OCI-LY7 (cell line): ENCODE results near the gene USH2A. TPM values are rescaled to one million over a fixed set of nuclear protein-coding genes. Genes with fewer than 3 reads are reported as not detected.
"Not testable (repeated sequence)": the region's sequence is repeated elsewhere in the genome, so short reads cannot be mapped to it uniquely, and the experiment has no call there.

Experiments used
- BruUV-seq: library from RNA; stranded (reverse); fragments of 400-500 nt; replicated peaks from 2 replicates; lab custom pipeline; 2021; lab: Mats Ljungman, UMichigan
- CTCF ChIA-PET: fragments of 300-600 bp; sonication (Branson Sonifier 250); formaldehyde crosslinking; loops from one replicate; lab custom pipeline; 2022; ENCODE audit warnings: antibody characterized with exemption; ENCODE audit not compliant: unreplicated experiment; lab: Charles Lee
- POLR2A ChIA-PET: fragments of 300-600 bp; sonication (Branson Sonifier 250); formaldehyde crosslinking; loops from one replicate; lab custom pipeline; 2022; ENCODE audit warnings: antibody characterized with exemption; lab: Charles Lee
- DNase-seq: peaks from one replicate; pipeline ENCODE4 v3.0.0-alpha.2; 2015; ENCODE audit warnings: low spot score
- H2AFZ ChIP-seq: fragments of 200-600 bp; sonication (generic), shearing (Covaris generic); 2 replicates; pipeline ENCODE4 v1.6.1; 2014; ENCODE audit warnings: mild to moderate bottlenecking, antibody characterized with exemption, low read length, moderate library complexity
- H3K27ac ChIP-seq: fragments of 200-600 bp; sonication (generic); 2 replicates; pipeline ENCODE4 v1.5.1; 2014; ENCODE audit warnings: mixed run types, low read depth, mild to moderate bottlenecking, moderate library complexity, low read length, inconsistent platforms; ENCODE audit not compliant: poor library complexity, severe bottlenecking
- H3K36me3 ChIP-seq: fragments of 200-600 bp; sonication (generic); 2 replicates; pipeline ENCODE4 v1.6.1; 2014; ENCODE audit warnings: mild to moderate bottlenecking, antibody characterized with exemption, low read length, moderate library complexity, mixed read lengths; ENCODE audit not compliant: insufficient read depth
- H3K4me1 ChIP-seq: fragments of 200-600 bp; sonication (generic); 2 replicates; pipeline ENCODE4 v1.5.1; 2014; ENCODE audit warnings: mild to moderate bottlenecking, low read length; ENCODE audit not compliant: insufficient read depth, poor library complexity, severe bottlenecking
- H3K4me2 ChIP-seq: fragments of 200-600 bp; sonication (generic); 2 replicates; pipeline ENCODE4 v1.6.1; 2014; ENCODE audit warnings: mild to moderate bottlenecking, low read length
- H3K4me3 ChIP-seq: fragments of 200-600 bp; sonication (generic); 2 replicates; pipeline ENCODE4 v1.5.1; 2014; ENCODE audit warnings: mild to moderate bottlenecking, low read depth, low read length; ENCODE audit not compliant: poor library complexity, severe bottlenecking
- H3K79me2 ChIP-seq: fragments of 200-600 bp; sonication (generic); 2 replicates; pipeline ENCODE4 v1.6.1; 2016; ENCODE audit warnings: low read depth, mild to moderate bottlenecking, low read length, moderate library complexity, mixed read lengths; ENCODE audit not compliant: insufficient read depth
- H3K9me2 ChIP-seq: fragments of 200-600 bp; sonication (generic); 2 replicates; pipeline ENCODE4 v1.6.1; 2016; ENCODE audit warnings: mild to moderate bottlenecking, low read length, mixed read lengths; ENCODE audit not compliant: insufficient read depth
- H3K9me3 ChIP-seq: fragments of 200-600 bp; sonication (generic); 2 replicates; pipeline ENCODE4 v1.6.1; 2014; ENCODE audit warnings: mild to moderate bottlenecking, mixed run types, low read length, mixed read lengths
- H4K20me1 ChIP-seq: fragments of 200-600 bp; sonication (generic); 2 replicates; pipeline ENCODE4 v1.6.1; 2014; ENCODE audit warnings: mild to moderate bottlenecking, antibody characterized with exemption, low read length, moderate library complexity, mixed read lengths; ENCODE audit not compliant: insufficient read depth
- EZH2phosphoT487 ChIP-seq: fragments of 200-600 bp; sonication (generic); IDR thresholded peaks from 2 replicates; pipeline ENCODE4 v1.6.1; 2018; ENCODE audit warnings: low read depth, borderline replicate concordance, mild to moderate bottlenecking, mixed run types, antibody characterized with exemption, low read length, moderate library complexity, mixed read lengths
- intact Hi-C: fragments of 100-400 bp; cut with micrococcal nuclease; formaldehyde crosslinking; loops from one replicate; pipeline ENCODE4 v1.10.0; 2022; ENCODE audit not compliant: unreplicated experiment
- total RNA-seq, 2 experiments: library from RNA; depleted of rRNA in 1 of 2; stranded (reverse); fragments of >200 nt in 1 of 2; shearing (Covaris generic) in 1 of 2; gene quantifications; 2 replicates each; pipeline ENCODE4 v1.2.3, GENCODE V29; 2014 to 2022
- TF ChIP-seq, protein P1 (sequence below): fragments of 200-600 bp; sonication (generic); conservative IDR thresholded peaks from 2 replicates; pipeline ENCODE4 v1.5.1; 2014; ENCODE audit warnings: mild to moderate bottlenecking, antibody characterized with exemption, low read length, moderate library complexity, mixed read lengths

USH2A gene
- total RNA-seq, 2 experiments from 2014 or later = not detected

DNA sequence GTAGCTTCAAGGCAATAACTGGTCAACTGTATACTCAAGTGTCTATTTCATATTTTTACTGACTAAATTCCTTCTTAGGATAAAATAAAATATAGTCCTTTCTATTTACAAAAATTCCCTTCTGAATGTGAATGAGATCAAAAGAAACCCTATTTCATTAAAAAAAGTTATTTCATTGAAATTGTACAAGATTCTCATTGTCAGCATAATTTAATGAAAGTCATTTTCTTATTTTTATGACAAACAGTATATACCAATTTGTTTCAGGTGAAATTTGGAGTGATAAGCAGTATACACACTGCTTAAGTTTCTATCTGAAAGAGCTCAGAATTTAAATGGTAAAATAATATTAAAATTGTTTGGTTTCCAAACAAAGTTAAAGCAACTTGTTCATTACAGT, 269.2 kb downstream of the USH2A start:
- TF ChIP-seq, protein P1, sequence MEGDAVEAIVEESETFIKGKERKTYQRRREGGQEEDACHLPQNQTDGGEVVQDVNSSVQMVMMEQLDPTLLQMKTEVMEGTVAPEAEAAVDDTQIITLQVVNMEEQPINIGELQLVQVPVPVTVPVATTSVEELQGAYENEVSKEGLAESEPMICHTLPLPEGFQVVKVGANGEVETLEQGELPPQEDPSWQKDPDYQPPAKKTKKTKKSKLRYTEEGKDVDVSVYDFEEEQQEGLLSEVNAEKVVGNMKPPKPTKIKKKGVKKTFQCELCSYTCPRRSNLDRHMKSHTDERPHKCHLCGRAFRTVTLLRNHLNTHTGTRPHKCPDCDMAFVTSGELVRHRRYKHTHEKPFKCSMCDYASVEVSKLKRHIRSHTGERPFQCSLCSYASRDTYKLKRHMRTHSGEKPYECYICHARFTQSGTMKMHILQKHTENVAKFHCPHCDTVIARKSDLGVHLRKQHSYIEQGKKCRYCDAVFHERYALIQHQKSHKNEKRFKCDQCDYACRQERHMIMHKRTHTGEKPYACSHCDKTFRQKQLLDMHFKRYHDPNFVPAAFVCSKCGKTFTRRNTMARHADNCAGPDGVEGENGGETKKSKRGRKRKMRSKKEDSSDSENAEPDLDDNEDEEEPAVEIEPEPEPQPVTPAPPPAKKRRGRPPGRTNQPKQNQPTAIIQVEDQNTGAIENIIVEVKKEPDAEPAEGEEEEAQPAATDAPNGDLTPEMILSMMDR = no peak
- TF ChIP-seq EZH2phosphoT487 = no peak
- ChIA-PET POLR2A (no interaction called here), CTCF (no interaction called here)
- Histone ChIP-seq H2AFZ (no peak overlapping the region), H3K27ac (no peak overlapping the region), H3K4me1 (no peaks in the 10 kb centered on the region), H4K20me1 (no peaks in the 10 kb centered on the region), H3K9me3 (no peaks in the 10 kb centered on the region), H3K9me2 (no peaks in the 10 kb centered on the region), H3K36me3 (no peaks in the 10 kb centered on the region), H3K4me2 (no peak overlapping the region), H3K4me3 (no peak overlapping the region), H3K79me2 (no peaks in the 10 kb centered on the region)
- intact Hi-C loops = no loop called here
- no peak for DNase-seq
- no TSS peak for BruUV-seq

- Histone ChIP-seq H3K79me2 (no peaks in the 10 kb centered on the region), H3K27ac (no peak overlapping the region), H3K9me3 (no peaks in the 10 kb centered on the region), H4K20me1 (no peaks in the 10 kb centered on the region), H3K4me3 (no peak overlapping the region), H3K4me1 (no peaks in the 10 kb centered on the region), H3K4me2 (no peak overlapping the region), H3K36me3 (no peaks in the 10 kb centered on the region), H2AFZ (no peak overlapping the region), H3K9me2 (no peaks in the 10 kb centered on the region)
- BruUV-seq = no TSS peak
- intact Hi-C loops = no loop called here
- ChIA-PET CTCF (no interaction called here), POLR2A (interaction anchor here (0.6 kb wide), 1 partner anchor 238 kb away, joined by 3 read pairs; no protein-coding TSS in a partner anchor)
- DNase-seq = no peak
- no peak for TF ChIP-seq EZH2phosphoT487
- TF ChIP-seq, protein P1 = no peak
These were observed 270.1 kb downstream of the USH2A start for GRCh38 chr1:216153130-216153529.

GRCh38 chr1:216145451-216146018, 277.7 kb downstream of the USH2A start:
- H3K27ac ChIP-seq, H3K9me2 ChIP-seq, DNase-seq, H3K79me2 ChIP-seq, H3K9me3 ChIP-seq, H3K4me3 ChIP-seq, BruUV-seq, H2AFZ ChIP-seq, H3K4me1 ChIP-seq, H3K36me3 ChIP-seq, H3K4me2 ChIP-seq, CTCF ChIA-PET, intact Hi-C loops, H4K20me1 ChIP-seq: not testable (repeated sequence)
- POLR2A ChIA-PET = interaction anchor here (0.7 to 1.4 kb wide), 2 partner anchors 10 to 1620 kb away, joined by 3 to 5 read pairs; no protein-coding TSS in a partner anchor
